Hepatocyte (in vitro differentiated cells): ENCODE data around the gene PHF20. TPM values are rescaled to one million over a fixed set of nuclear protein-coding genes. Genes with fewer than 3 reads are reported as not detected.

Experiments
- DNase-seq: peaks from one replicate; pipeline ENCODE4 v3.0.0-alpha.2; 2016; ENCODE audit warnings: low spot score
- H2AFZ ChIP-seq: fragments of 200-600 bp; sonication (generic); 2 replicates; pipeline ENCODE4 v1.6.0; 2016; ENCODE audit warnings: antibody characterized with exemption, mild to moderate bottlenecking
- H3K27ac ChIP-seq: fragments of 200-600 bp; sonication (generic); 2 replicates; pipeline ENCODE4 v1.5.1; 2016; ENCODE audit warnings: mild to moderate bottlenecking
- H3K27me3 ChIP-seq: fragments of 200-600 bp; sonication (generic); 2 replicates; pipeline ENCODE4 v1.6.1; 2016
- H3K36me3 ChIP-seq: fragments of 200-600 bp; sonication (generic); replicated peaks from 2 replicates; pipeline ENCODE4 v1.5.1; 2016; ENCODE audit warnings: low read depth; ENCODE audit not compliant: insufficient read depth
- H3K4me1 ChIP-seq: fragments of 200-600 bp; sonication (generic); 2 replicates; pipeline ENCODE4 v1.5.1; 2016; ENCODE audit warnings: mild to moderate bottlenecking, moderate library complexity; ENCODE audit not compliant: insufficient read depth
- H3K4me2 ChIP-seq: fragments of 200-600 bp; sonication (generic); 2 replicates; pipeline ENCODE4 v1.6.0; 2016
- H3K4me3 ChIP-seq: fragments of 200-600 bp; sonication (generic); 2 replicates; pipeline ENCODE4 v1.5.1; 2016; ENCODE audit warnings: mild to moderate bottlenecking
- H3K79me2 ChIP-seq: fragments of 200-600 bp; sonication (generic); 2 replicates; pipeline ENCODE4 v1.6.0; 2017; ENCODE audit warnings: mild to moderate bottlenecking
- H3K9me2 ChIP-seq: fragments of 200-600 bp; sonication (generic); replicated peaks from 2 replicates; pipeline ENCODE4 v1.6.0; 2017; ENCODE audit warnings: mild to moderate bottlenecking; ENCODE audit not compliant: insufficient read depth
- H3K9me3 ChIP-seq: fragments of 200-600 bp; sonication (generic); 2 replicates; pipeline ENCODE4 v1.5.1; 2016; ENCODE audit warnings: low read depth, mild to moderate bottlenecking
- H4K20me1 ChIP-seq: fragments of 200-600 bp; sonication (generic); 2 replicates; pipeline ENCODE4 v1.6.0; 2016; ENCODE audit warnings: mild to moderate bottlenecking; ENCODE audit not compliant: insufficient read depth, poor library complexity, severe bottlenecking
- CTCF ChIP-seq: fragments of 200-600 bp; sonication (generic); IDR thresholded peaks from 2 replicates; pipeline ENCODE4 v1.5.1; 2016; ENCODE audit warnings: antibody characterized with exemption, mild to moderate bottlenecking; ENCODE audit not compliant: poor library complexity
- EZH2 ChIP-seq: fragments of 200-600 bp; sonication (generic); IDR thresholded peaks from 2 replicates; pipeline ENCODE4 v1.6.1; 2016; ENCODE audit warnings: antibody characterized with exemption, mild to moderate bottlenecking, borderline replicate concordance
- EZH2phosphoT487 ChIP-seq: fragments of 200-600 bp; sonication (generic); IDR thresholded peaks from one replicate; pipeline ENCODE4 v1.6.1; 2018; ENCODE audit warnings: antibody characterized with exemption, mild to moderate bottlenecking, low read depth, moderate library complexity; ENCODE audit not compliant: unreplicated experiment, severe bottlenecking
- WGBS: methylation state at CpG from one replicate; pipeline ENCODE4 v1.1.6; 2016; ENCODE audit warnings: low lambda C conversion rate; ENCODE audit errors: missing lambda C conversion rate; 5-methylcytosine and 5-hydroxymethylcytosine counted together
- polyA plus RNA-seq: library from polyadenylated mRNA; unstranded; fragments of >200 nt; fragmentation: Nextera tagmentation; extraction: Ambion mirVana; gene quantifications from 2 replicates; pipeline ENCODE4 v1.2.1, GENCODE V29; 2016
- total RNA-seq: library from RNA; depleted of rRNA; stranded (reverse); fragments of >200 nt; gene quantifications from 2 replicates; pipeline ENCODE4 v1.2.3, GENCODE V29; 2014

The PHF20 gene
- total and polyA plus RNA-seq, 2 experiments from 2014 or later = 24.0 to 24.2 TPM

- Histone ChIP-seq H3K9me3 (no peaks in the 10 kb centered on the region), H3K79me2 (peaks cover 38% of the 10 kb centered on the region), H3K4me2 (peak overlapping the region; percentile 89), H3K36me3 (no peaks in the 10 kb centered on the region), H3K4me3 (peak overlapping the region; percentile 84), H4K20me1 (no peaks in the 10 kb centered on the region), H3K4me1 (peaks cover 17% of the 10 kb centered on the region), H3K9me2 (no peaks in the 10 kb centered on the region), H3K27ac (peak overlapping the region; percentile 99), H2AFZ (no peak overlapping the region), H3K27me3 (no peaks in the 10 kb centered on the region)
- DNase-seq = peak; percentile 11
- TF ChIP-seq CTCF = no peak
- TF ChIP-seq EZH2 = no peak
- TF ChIP-seq EZH2phosphoT487 = no peak
- 46% methylated on average over 6 of the region's 6 CpGs for WGBS
Measured at GRCh38 chr20:35952480-35953386, 180.9 kb downstream of the PHF20 start.

- Histone ChIP-seq H4K20me1 (no peaks in the 10 kb centered on the region), H3K4me3 (peak overlapping the region; percentile 84), H3K79me2 (peaks cover 38% of the 10 kb centered on the region), H3K36me3 (no peaks in the 10 kb centered on the region), H3K4me1 (peaks cover 17% of the 10 kb centered on the region), H3K27ac (peak overlapping the region; percentile 99), H3K9me2 (no peaks in the 10 kb centered on the region), H3K9me3 (no peaks in the 10 kb centered on the region), H3K27me3 (no peaks in the 10 kb centered on the region), H3K4me2 (peak overlapping the region; percentile 89), H2AFZ (peak overlapping the region; percentile 69)
- WGBS = 2% methylated on average over 63 of the region's 65 CpGs
- TF ChIP-seq CTCF = no peak
- no peak for TF ChIP-seq EZH2phosphoT487
- no peak for TF ChIP-seq EZH2
- peak; percentile 69 for DNase-seq
Measured at GRCh38 chr20:35953387-35954199, 181.8 kb downstream of the PHF20 start.

GRCh38 chr20:35954200-35954906, 182.5 kb downstream of the PHF20 start, which contains the start of gene SCAND1:
Gene SCAND1 (minus strand): TSS chr20:35954502. CDS start chr20:35954284, 218 bp downstream.
- Histone ChIP-seq H3K9me3 (no peaks in the 10 kb centered on the region), H2AFZ (peak within 1 kb of the TSS; percentile 75), H4K20me1 (no peaks in the 10 kb centered on the region), H3K4me1 (peaks cover 17% of the 10 kb centered on the region), H3K4me2 (peak within 1 kb of the TSS; percentile 89), H3K9me2 (no peaks in the 10 kb centered on the region), H3K79me2 (peaks cover 38% of the 10 kb centered on the region), H3K27ac (peak within 1 kb of the TSS; percentile 99), H3K36me3 (no peaks in the 10 kb centered on the region), H3K4me3 (peak within 1 kb of the TSS; percentile 84), H3K27me3 (no peaks in the 10 kb centered on the region)
- WGBS = under 1% methylated on average over 76 of the region's 76 CpGs
- TF ChIP-seq EZH2 (no peak), EZH2phosphoT487 (no peak), CTCF (peak; percentile 100)
- peak; percentile 99 for DNase-seq
